GM18907 (cell line): ENCODE results near the gene IRF5.
"Not testable (repeated sequence)": the region's sequence is repeated elsewhere in the genome, so short reads cannot be mapped to it uniquely, and the experiment has no call there.

Experiments used
- ATAC-seq: cut with Tn5 transposase; IDR thresholded peaks from one replicate; pipeline ENCODE4 v1.9.1; 2021; ENCODE audit warnings: mild to moderate bottlenecking, moderate library complexity; ENCODE audit not compliant: unreplicated experiment

Gene IRF5

GRCh38 chr7:128954830-128955802, 17.4 kb downstream of the IRF5 start:
- peak; percentile 65 for ATAC-seq

DNA sequence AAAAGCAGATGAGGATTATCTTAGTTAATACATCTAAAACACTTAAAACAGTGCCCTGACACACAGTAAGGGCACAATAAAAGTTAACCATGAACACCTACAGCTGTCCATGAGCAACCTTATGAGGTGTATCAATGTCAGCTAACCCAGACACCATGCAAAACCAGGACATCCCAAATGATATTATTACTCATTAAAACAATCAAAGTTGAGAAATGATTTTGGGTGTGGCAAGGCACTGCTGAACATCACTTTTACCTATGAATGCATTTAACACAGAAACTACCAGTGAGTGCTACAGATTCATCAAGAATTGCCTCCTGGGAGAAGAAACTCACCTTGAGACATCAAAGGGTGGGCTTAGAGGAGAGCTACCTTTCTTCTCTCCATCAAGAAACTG, 18.3 kb downstream of the IRF5 start:
- no peak for ATAC-seq

DNA sequence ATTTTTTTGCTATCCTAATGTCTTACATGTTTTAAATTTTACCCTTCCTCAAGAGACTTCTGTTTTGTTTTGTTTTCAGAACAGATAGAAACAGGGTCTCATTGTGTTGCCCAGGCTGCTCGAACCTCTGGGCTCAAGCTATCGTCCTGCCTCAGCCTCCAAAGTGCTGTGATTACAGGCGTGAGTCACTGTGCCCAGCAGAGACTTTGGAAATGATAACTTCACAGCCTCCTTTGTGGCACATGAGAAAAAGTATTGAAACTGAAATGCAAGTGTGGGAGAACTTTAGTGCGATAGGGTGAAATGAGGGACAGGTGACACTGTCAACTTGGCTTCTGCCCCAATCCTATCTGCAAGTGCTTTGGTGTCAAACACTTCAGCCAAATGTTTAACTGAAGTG, 21.6 kb downstream of the IRF5 start:
- ATAC-seq = no peak

DNA sequence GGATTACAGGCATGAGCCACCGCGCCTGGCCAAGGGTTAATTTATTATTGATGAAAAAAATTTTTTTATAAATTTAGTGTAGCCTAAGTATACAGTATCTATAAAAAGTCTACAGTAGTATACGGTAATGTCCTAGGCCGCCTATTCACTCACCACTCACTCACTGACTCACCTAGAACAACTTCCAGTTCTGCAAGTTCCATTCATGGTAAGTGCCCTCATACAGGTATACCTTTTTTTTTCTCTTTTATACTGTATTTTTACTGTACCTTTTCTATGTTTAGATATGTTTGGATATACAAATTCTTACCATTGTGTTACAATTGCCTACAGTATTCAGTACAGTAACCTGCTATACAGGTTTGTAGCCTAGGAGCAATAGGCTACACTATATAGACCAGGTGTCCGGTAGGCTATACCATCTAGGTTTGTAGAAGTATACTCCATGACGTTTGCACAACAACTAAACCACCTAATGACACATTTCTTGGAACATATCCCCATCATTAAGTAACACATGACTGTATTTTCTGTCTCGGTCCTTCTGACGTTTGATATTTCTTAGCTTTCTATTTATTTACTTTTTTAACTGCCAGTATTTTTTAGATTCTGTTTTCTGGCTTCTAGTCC, 23.4 kb downstream of the IRF5 start:
- ATAC-seq = no peak

DNA sequence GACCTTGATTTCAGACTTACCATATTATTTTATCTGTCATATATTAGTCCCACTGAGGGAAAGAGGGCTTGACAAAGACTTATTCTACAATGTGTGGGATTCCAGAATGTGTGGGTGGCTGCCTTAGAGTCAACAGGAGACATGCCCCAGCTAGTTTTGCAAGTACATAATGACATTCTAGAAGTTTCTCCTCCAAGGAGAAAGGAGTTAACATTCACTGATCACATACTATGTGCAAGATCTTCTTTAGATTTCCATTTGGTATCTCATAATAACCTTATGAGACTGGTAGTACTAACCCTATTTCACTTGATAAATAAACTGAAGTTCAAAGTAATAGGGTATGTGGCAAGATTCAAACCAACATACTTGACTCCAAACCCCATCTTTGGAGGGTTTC, 25.2 kb downstream of the IRF5 start:
- peak; percentile 30 for ATAC-seq

- ATAC-seq = peak; percentile 72
Observed at GRCh38 chr7:128963327-128963757, 25.6 kb downstream of the IRF5 start.

GRCh38 chr7:128968624-128969023, 30.9 kb downstream of the IRF5 start:
- no peak for ATAC-seq

DNA sequence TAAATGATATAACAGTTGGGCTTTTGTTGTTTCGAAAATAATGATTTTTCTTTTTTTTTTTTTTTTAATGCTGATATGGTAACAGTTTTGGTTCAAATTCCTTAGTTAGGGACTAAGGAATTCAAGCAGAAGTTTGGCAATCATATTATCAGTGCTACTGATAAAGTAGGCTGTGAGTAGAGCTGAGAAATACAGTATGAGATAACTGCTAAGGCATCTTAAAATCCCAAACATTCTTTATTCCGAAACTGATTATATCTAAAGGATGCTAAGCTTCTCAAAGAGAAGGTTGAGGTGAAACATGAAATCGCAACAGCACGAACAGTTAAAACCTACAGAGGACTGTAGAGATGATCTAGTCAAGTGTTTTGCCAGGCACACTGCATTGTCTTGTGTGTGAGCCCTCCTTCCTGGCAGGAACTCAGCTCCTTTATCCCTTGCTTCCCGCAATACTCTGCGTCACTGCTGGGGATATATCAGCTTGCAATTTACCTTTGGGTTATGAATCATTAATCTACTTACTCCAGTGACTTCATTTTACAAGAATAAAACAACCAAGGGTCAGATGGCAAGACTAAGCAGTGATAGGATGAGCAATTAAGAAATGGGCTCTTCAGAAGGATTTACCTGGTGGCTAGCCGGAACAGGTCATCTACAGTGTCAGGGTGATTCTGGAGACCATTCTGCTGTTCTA, 36.7 kb downstream of the IRF5 start:
- ATAC-seq = no peak

DNA sequence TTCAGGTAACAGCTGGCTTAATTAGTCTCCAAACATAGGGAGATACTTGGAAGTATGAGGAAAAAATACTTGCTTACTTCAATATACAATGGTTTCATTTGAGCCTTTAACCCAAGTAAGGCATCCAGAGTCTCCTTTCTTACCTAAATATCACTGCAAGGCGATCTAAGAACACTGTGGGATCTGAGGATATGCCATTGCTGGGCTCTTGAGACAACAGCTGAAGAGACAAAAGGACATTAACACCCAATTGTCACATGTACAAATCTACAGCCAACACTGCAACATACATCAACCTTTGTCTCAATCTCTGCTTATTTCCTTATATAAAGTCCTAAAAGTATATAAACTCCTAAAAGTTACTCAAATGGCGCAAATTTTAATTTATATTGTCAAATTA, 44.4 kb downstream of the IRF5 start:
- ATAC-seq = no peak

DNA sequence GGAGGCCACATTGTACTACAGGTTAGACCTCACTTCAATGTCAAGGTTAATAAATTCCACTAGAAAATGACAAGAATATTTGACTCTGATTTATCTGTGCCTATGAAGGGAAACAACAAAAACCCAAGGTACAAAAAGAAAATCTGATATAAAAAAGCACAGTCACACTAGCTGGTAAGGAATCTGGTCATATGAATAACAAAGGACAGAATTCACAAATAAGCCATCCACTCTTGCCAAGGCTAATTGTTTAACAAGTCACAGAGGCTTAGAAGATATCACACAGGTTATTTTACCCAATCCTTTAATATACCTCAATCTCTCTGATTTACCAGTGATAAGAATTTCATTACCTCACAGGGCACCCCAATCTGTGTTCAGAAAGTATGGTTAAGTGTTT, 47.9 kb downstream of the IRF5 start:
- no peak for ATAC-seq

DNA sequence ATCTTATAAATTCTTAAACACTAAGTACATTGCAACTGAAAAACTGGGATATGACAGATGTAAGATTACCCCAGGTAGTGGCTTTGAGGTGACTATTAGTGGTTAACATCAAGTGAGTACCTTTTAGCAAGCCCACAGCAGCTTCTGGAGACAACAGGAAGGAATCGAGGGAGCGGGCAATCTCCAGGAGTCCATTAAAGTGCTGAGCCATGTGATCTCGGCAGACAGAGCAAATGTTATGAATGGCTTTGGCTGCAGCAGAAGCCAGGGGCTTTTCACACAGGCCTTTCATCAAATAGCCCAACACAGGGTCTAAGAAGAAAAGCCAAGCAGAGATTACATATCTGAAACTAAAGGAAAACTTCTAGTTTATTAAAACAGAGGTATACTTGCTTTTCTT, 48.9 kb downstream of the IRF5 start:
- no peak for ATAC-seq

- no peak for ATAC-seq
Observed at GRCh38 chr7:128988372-128988771, 50.6 kb downstream of the IRF5 start.

DNA sequence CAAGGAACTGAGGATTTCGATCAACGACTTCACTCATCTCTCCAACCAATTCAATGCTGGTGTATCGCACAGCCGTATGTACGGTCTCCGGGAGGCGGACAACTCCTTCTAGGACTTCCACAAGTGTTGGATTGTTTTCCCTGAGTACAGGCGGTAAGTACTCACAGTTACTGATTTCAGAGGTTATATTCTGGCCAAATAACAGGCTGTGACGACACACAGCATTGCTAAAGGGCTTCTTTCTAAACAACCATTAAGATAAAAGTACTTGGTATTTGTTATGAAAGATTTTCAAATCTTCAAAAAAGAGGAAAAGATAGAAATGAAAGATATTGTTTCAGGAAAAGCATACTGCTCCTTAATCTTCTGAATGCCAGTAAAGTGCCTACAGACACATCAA, 52.2 kb downstream of the IRF5 start:
- ATAC-seq = no peak

GRCh38 chr7:128993419-128993818, 55.7 kb downstream of the IRF5 start:
- ATAC-seq = no peak

- ATAC-seq = not testable (repeated sequence)
Observed at GRCh38 chr7:128994560-128994959, 56.8 kb downstream of the IRF5 start.

GRCh38 chr7:128997181-128997580, 59.5 kb downstream of the IRF5 start:
- ATAC-seq = no peak
